ENCODE data around the gene PHF21B.
"Not testable (repeated sequence)": the region's sequence is repeated elsewhere in the genome, so short reads cannot be mapped to it uniquely, and the experiment has no call there.

The PHF21B gene

GRCh38 chr22:44935724-44936123, 74.1 kb downstream of the PHF21B start:
- DNase-seq (ENCODE audit: low read depth in 2 of 2) = no peak

- no peak for DNase-seq (ENCODE audit: low read depth in 2 of 2)
Measured at GRCh38 chr22:44934454-44934735, 75.4 kb downstream of the PHF21B start.

GRCh38 chr22:44933666-44934453, 75.9 kb downstream of the PHF21B start:
- no peak for DNase-seq (ENCODE audit: low read depth in 2 of 2)

- DNase-seq (ENCODE audit: low read depth in 2 of 2) = no peak
Measured at GRCh38 chr22:44932493-44932892, 77.3 kb downstream of the PHF21B start.

GRCh38 chr22:44931766-44932165, 78.0 kb downstream of the PHF21B start:
- DNase-seq (ENCODE audit: low read depth in 2 of 2) = no peak

- no peak for DNase-seq (ENCODE audit: low read depth in 2 of 2)
Measured at GRCh38 chr22:44931077-44931540, 78.7 kb downstream of the PHF21B start.

GRCh38 chr22:44930711-44931035, 79.1 kb downstream of the PHF21B start:
- no peak for DNase-seq (ENCODE audit: low read depth in 2 of 2)

- DNase-seq (ENCODE audit: low read depth in 2 of 2) = no peak
Measured at GRCh38 chr22:44930016-44930710, 79.6 kb downstream of the PHF21B start.

GRCh38 chr22:44929359-44930015, 80.3 kb downstream of the PHF21B start:
- DNase-seq (ENCODE audit: low read depth in 2 of 2) = no peak

GRCh38 chr22:44928711-44929358, 81.0 kb downstream of the PHF21B start:
- DNase-seq (ENCODE audit: low read depth in 2 of 2) = no peak

- no peak for DNase-seq (ENCODE audit: low read depth in 2 of 2)
Measured at GRCh38 chr22:44928136-44928463, 81.7 kb downstream of the PHF21B start.

GRCh38 chr22:44927463-44928135, 82.2 kb downstream of the PHF21B start:
- no peak for DNase-seq (ENCODE audit: low read depth in 2 of 2)

- no peak for DNase-seq (ENCODE audit: low read depth in 2 of 2)
Measured at GRCh38 chr22:44926491-44927415, 83.1 kb downstream of the PHF21B start.

- no peak for DNase-seq (ENCODE audit: low read depth in 2 of 2)
Measured at GRCh38 chr22:44926124-44926475, 83.7 kb downstream of the PHF21B start.

GRCh38 chr22:44925465-44926123, 84.2 kb downstream of the PHF21B start:
- no peak for DNase-seq (ENCODE audit: low read depth in 2 of 2)

- no peak for DNase-seq (ENCODE audit: low read depth in 2 of 2)
Measured at GRCh38 chr22:44924710-44925109, 85.1 kb downstream of the PHF21B start.

GRCh38 chr22:44924098-44924497, 85.7 kb downstream of the PHF21B start:
- no peak for DNase-seq (ENCODE audit: low read depth in 2 of 2)

GRCh38 chr22:44921766-44922165, 88.0 kb downstream of the PHF21B start:
- not testable (repeated sequence) for DNase-seq (ENCODE audit: low read depth in 2 of 2)

GRCh38 chr22:44920183-44920582, 89.6 kb downstream of the PHF21B start:
- no peak for DNase-seq (ENCODE audit: low read depth in 2 of 2)

GRCh38 chr22:44919691-44920090, 90.1 kb downstream of the PHF21B start:
- no peak for DNase-seq (ENCODE audit: low read depth in 2 of 2)

All from activated CD4-positive, alpha-beta T cell treated with anti-CD3 and anti-CD28 coated beads for 24 hours (primary cell).